PFSK-1 (cell line): Measurements from ENCODE around the gene SHD.

Source experiments
- FOXP2 ChIP-seq: optimal IDR thresholded peaks from 2 replicates; pipeline ENCODE3; 2011; ENCODE audit warnings: borderline replicate concordance, control low read depth, inconsistent platforms; ENCODE audit not compliant: insufficient read depth; ENCODE audit errors: extremely low read length, extremely low read depth
- POLR2AphosphoS5 ChIP-seq: IDR thresholded peaks from 2 replicates; pipeline ENCODE4 v1.6.1; 2012; ENCODE audit warnings: low read depth, mild to moderate bottlenecking, control low read depth, low read length, moderate library complexity
- REST ChIP-seq, 2 experiments: IDR thresholded peaks; 2 replicates each; pipeline versions ENCODE4 v1.6.1 to v1.8.0; 2011 to 2012; ENCODE audit warnings: low read depth in 2 of 2, low read length in 2 of 2, control low read depth in 1 of 2, inconsistent platforms in 1 of 2, mild to moderate bottlenecking in 1 of 2, moderate library complexity in 1 of 2; ENCODE audit not compliant: insufficient read depth in 1 of 2
- SIN3A ChIP-seq: IDR thresholded peaks from 2 replicates; pipeline ENCODE4 v1.6.1; 2012; ENCODE audit warnings: mild to moderate bottlenecking, low read length, moderate library complexity, borderline replicate concordance; ENCODE audit not compliant: insufficient read depth
- TAF1 ChIP-seq: IDR thresholded peaks from 2 replicates; pipeline ENCODE4 v1.6.1; 2012; ENCODE audit warnings: low read length, control low read depth, borderline replicate concordance; ENCODE audit not compliant: insufficient read depth

The SHD gene

GRCh38 chr19:4267101-4267900 lies 11.8 kb upstream of the SHD start:
- no peak for TF ChIP-seq POLR2AphosphoS5
- no peak for TF ChIP-seq FOXP2
- TF ChIP-seq REST (IDR thresholded peaks at IDR 0.05; ENCODE audit: insufficient read depth in 1 of 2, low read depth in 2 of 2, low read length in 2 of 2) = no peak
- no peak for TF ChIP-seq SIN3A
- no peak for TF ChIP-seq TAF1

GRCh38 chr19:4267901-4268815 lies 10.9 kb upstream of the SHD start:
- no peak for TF ChIP-seq REST (IDR thresholded peaks at IDR 0.05; ENCODE audit: insufficient read depth in 1 of 2, low read depth in 2 of 2, low read length in 2 of 2)
- TF ChIP-seq TAF1 = no peak
- no peak for TF ChIP-seq FOXP2
- TF ChIP-seq SIN3A = no peak
- no peak for TF ChIP-seq POLR2AphosphoS5

GRCh38 chr19:4268816-4269430 lies 10.1 kb upstream of the SHD start:
- TF ChIP-seq REST (IDR thresholded peaks at IDR 0.05; ENCODE audit: insufficient read depth in 1 of 2, low read depth in 2 of 2, low read length in 2 of 2) (no peak), POLR2AphosphoS5 (no peak), FOXP2 (no peak), TAF1 (no peak), SIN3A (no peak)

- TF ChIP-seq REST (IDR thresholded peaks at IDR 0.05; ENCODE audit: insufficient read depth in 1 of 2, low read depth in 2 of 2, low read length in 2 of 2) (no peak), SIN3A (no peak), POLR2AphosphoS5 (no peak)
These were observed 6.2 kb upstream of the SHD start for GRCh38 chr19:4272894-4273293.
